H1 (cell line): ENCODE results near the gene MARCHF3.

Experiments
- CEBPB ChIP-seq: IDR thresholded peaks from 2 replicates; pipeline ENCODE4 v1.6.1; 2012; ENCODE audit warnings: low read depth, low read length
- CHD1 ChIP-seq: IDR thresholded peaks from 2 replicates; pipeline ENCODE4 v1.6.1; 2012; ENCODE audit warnings: low read depth, low read length, improper control_type of control experiment
- CREB1 ChIP-seq: IDR thresholded peaks from 2 replicates; pipeline ENCODE4 v1.6.1; 2012; ENCODE audit warnings: inconsistent platforms
- CTCF ChIP-seq, 3 experiments: IDR thresholded peaks; 1 replicate in 2 of 3; 2 replicates in 1 of 3; pipeline versions ENCODE4 v1.5.1 to v1.6.1; 2011; ENCODE audit warnings: low read length in 3 of 3, mild to moderate bottlenecking in 3 of 3, inconsistent platforms in 2 of 3, low read depth in 1 of 3, moderate library complexity in 1 of 3; ENCODE audit not compliant: insufficient read depth in 1 of 3; ENCODE audit errors: control extremely low read depth in 1 of 3
- EZH2 ChIP-seq: fragments of 200-600 bp; sonication (generic); IDR thresholded peaks from 2 replicates; pipeline ENCODE4 v1.7.1; 2012; ENCODE audit warnings: low read depth, mild to moderate bottlenecking, moderate library complexity, low read length, inconsistent platforms; ENCODE audit not compliant: severe bottlenecking
- JUND ChIP-seq: IDR thresholded peaks from 2 replicates; pipeline ENCODE4 v1.6.1; 2011; ENCODE audit warnings: mild to moderate bottlenecking, improper control_type of control experiment, low read length
- MAX ChIP-seq: IDR thresholded peaks from 2 replicates; pipeline ENCODE4 v1.6.1; 2012; ENCODE audit warnings: inconsistent platforms
- POLR2A ChIP-seq, 2 experiments: IDR thresholded peaks; 1 replicate in 1 of 2; 2 replicates in 1 of 2; pipeline ENCODE4 v1.6.1; 2011; ENCODE audit warnings: low read depth in 2 of 2, low read length in 2 of 2, mild to moderate bottlenecking in 2 of 2; ENCODE audit errors: control extremely low read depth in 1 of 2
- RAD21 ChIP-seq, 2 experiments: IDR thresholded peaks in 1 of 2; conservative IDR thresholded peaks in 1 of 2; 2 replicates each; pipeline ENCODE4 v1.6.1; 2011; ENCODE audit warnings: low read depth in 2 of 2, low read length in 2 of 2, improper control_type of control experiment in 1 of 2, inconsistent platforms in 1 of 2, mild to moderate bottlenecking in 1 of 2, moderate library complexity in 1 of 2
- SP2 ChIP-seq: IDR thresholded peaks from 2 replicates; pipeline ENCODE4 v1.6.1; 2012; ENCODE audit warnings: mild to moderate bottlenecking, low read length, inconsistent platforms
- TAF1 ChIP-seq: IDR thresholded peaks from 2 replicates; pipeline ENCODE4 v1.6.1; 2011; ENCODE audit warnings: mild to moderate bottlenecking, low read depth, low read length
- TBP ChIP-seq: IDR thresholded peaks from 2 replicates; pipeline ENCODE4 v1.6.1; 2011; ENCODE audit warnings: low read depth, low read length, improper control_type of control experiment

- no peak for TF ChIP-seq CTCF (IDR thresholded peaks at IDR 0.05; ENCODE audit: control extremely low read depth in 1 of 3, insufficient read depth in 1 of 3, low read depth in 1 of 3, low read length in 3 of 3)
- TF ChIP-seq RAD21 (IDR thresholded peaks at IDR 0.05 in 1 of 2, conservative IDR thresholded peaks at IDR 0.05 in 1 of 2; ENCODE audit: low read depth in 2 of 2, low read length in 2 of 2) = no peak
- no peak for TF ChIP-seq CREB1
- no peak for TF ChIP-seq POLR2A (IDR thresholded peaks at IDR 0.05; ENCODE audit: control extremely low read depth in 1 of 2, low read depth in 2 of 2, low read length in 2 of 2)
- no peak for TF ChIP-seq EZH2
- no peak for TF ChIP-seq TAF1
- no peak for TF ChIP-seq CEBPB
- TF ChIP-seq SP2 = no peak
- no peak for TF ChIP-seq TBP
- TF ChIP-seq MAX = no peak
- TF ChIP-seq CHD1 = no peak
- TF ChIP-seq JUND = no peak
These were observed 148.3 kb downstream of the MARCHF3 start for GRCh38 chr5:126881821-126882600.
